Neural cell (in vitro differentiated cells): ENCODE results near the gene CHTF18. TPM values are rescaled to one million over a fixed set of nuclear protein-coding genes. Genes with fewer than 3 reads are reported as not detected.

Experiments
- H2AFZ ChIP-seq: fragments of 200-600, 300-800 bp; sonication (generic), shearing (Covaris generic); 2 replicates; pipeline ENCODE4 v1.6.0; 2014; ENCODE audit warnings: low read depth, mild to moderate bottlenecking, antibody characterized with exemption, low read length, moderate library complexity
- H3F3A ChIP-seq: fragments of 200-600 bp; shearing (Covaris generic); 2 replicates; pipeline ENCODE4 v1.6.1; 2016; ENCODE audit warnings: mild to moderate bottlenecking, moderate library complexity, mixed read lengths, antibody characterized with exemption, low read length; ENCODE audit not compliant: insufficient read depth, poor library complexity, severe bottlenecking
- H3K27ac ChIP-seq: fragments of 200-600, 300-800 bp; sonication (generic), shearing (Covaris generic); 2 replicates; pipeline ENCODE4 v1.5.1; 2014; ENCODE audit warnings: mild to moderate bottlenecking, low read length, moderate library complexity
- H3K27me3 ChIP-seq: fragments of 300-800, 200-600 bp; sonication (generic), shearing (Covaris generic); 2 replicates; pipeline ENCODE4 v1.6.0; 2014; ENCODE audit warnings: mild to moderate bottlenecking, low read depth, low read length, moderate library complexity; ENCODE audit not compliant: insufficient read depth
- H3K36me3 ChIP-seq: fragments of 300-800, 200-600 bp; sonication (generic), shearing (Covaris generic); 2 replicates; pipeline ENCODE4 v1.5.1; 2014; ENCODE audit warnings: mild to moderate bottlenecking, antibody characterized with exemption, low read length, moderate library complexity; ENCODE audit not compliant: insufficient read depth
- H3K4me2 ChIP-seq: fragments of 300-800, 200-600 bp; sonication (generic), shearing (Covaris generic); 2 replicates; pipeline ENCODE4 v1.6.0; 2014; ENCODE audit warnings: mild to moderate bottlenecking, low read length
- H3K4me3 ChIP-seq: fragments of 300-800, 200-600 bp; sonication (generic), shearing (Covaris generic); 2 replicates; pipeline ENCODE4 v1.5.1; 2014; ENCODE audit warnings: mild to moderate bottlenecking, low read length, moderate library complexity
- H3K79me2 ChIP-seq: fragments of 200-600 bp; shearing (Covaris generic); replicated peaks from 2 replicates; pipeline ENCODE4 v1.6.0; 2014; ENCODE audit warnings: mild to moderate bottlenecking, low read length, moderate library complexity; ENCODE audit not compliant: insufficient read depth
- H3K9ac ChIP-seq: fragments of 300-800, 200-600 bp; sonication (generic), shearing (Covaris generic); 2 replicates; pipeline ENCODE4 v1.6.1; 2016; ENCODE audit warnings: mild to moderate bottlenecking, low read length, mixed read lengths
- H3K9me2 ChIP-seq: fragments of 200-600 bp; shearing (Covaris generic); 2 replicates; pipeline ENCODE4 v1.6.1; 2016; ENCODE audit warnings: mild to moderate bottlenecking, low read length, mixed read lengths; ENCODE audit not compliant: insufficient read depth
- H3K9me3 ChIP-seq: fragments of 200-600, 300-800 bp; sonication (generic), shearing (Covaris generic); 2 replicates; pipeline ENCODE4 v1.6.1; 2016; ENCODE audit warnings: mild to moderate bottlenecking, mixed run types, low read length, moderate library complexity, mixed read lengths
- H4K20me1 ChIP-seq: fragments of 200-600 bp; shearing (Covaris generic); 2 replicates; pipeline ENCODE4 v1.6.1; 2016; ENCODE audit warnings: mild to moderate bottlenecking, mixed run types; ENCODE audit not compliant: insufficient read depth
- EP300 ChIP-seq: fragments of 450-650 bp; conservative IDR thresholded peaks from 2 replicates; pipeline ENCODE4 v1.6.1; 2014; ENCODE audit warnings: antibody characterized with exemption, mild to moderate bottlenecking, moderate library complexity; ENCODE audit not compliant: poor library complexity, severe bottlenecking
- EZH2 ChIP-seq: fragments of 200-600, 300-800 bp; shearing (Covaris generic), sonication (generic); IDR thresholded peaks from 2 replicates; pipeline ENCODE4 v1.6.1; 2014; ENCODE audit warnings: antibody characterized with exemption, low read length, borderline replicate concordance, mild to moderate bottlenecking; ENCODE audit not compliant: insufficient read depth, poor library complexity, severe bottlenecking
- MXI1 ChIP-seq: fragments of 450-650 bp; conservative IDR thresholded peaks from 2 replicates; pipeline ENCODE4 v1.6.1; 2014; ENCODE audit warnings: antibody characterized with exemption, mild to moderate bottlenecking; ENCODE audit not compliant: poor library complexity, severe bottlenecking
- POLR2AphosphoS5 ChIP-seq: IDR thresholded peaks from 2 replicates; pipeline ENCODE4 v1.6.1; 2012
- RAD21 ChIP-seq: fragments of 450-650 bp; conservative IDR thresholded peaks from 2 replicates; pipeline ENCODE4 v1.6.1; 2014; ENCODE audit warnings: antibody characterized with exemption, mild to moderate bottlenecking, moderate library complexity
- REST ChIP-seq: IDR thresholded peaks from 2 replicates; pipeline ENCODE4 v1.6.1; 2012; ENCODE audit warnings: borderline replicate concordance
- SMC3 ChIP-seq: fragments of 450-650 bp; conservative IDR thresholded peaks from 2 replicates; pipeline ENCODE4 v1.6.1; 2014; ENCODE audit warnings: antibody characterized with exemption, mild to moderate bottlenecking, moderate library complexity; ENCODE audit not compliant: poor library complexity
- TAF1 ChIP-seq: IDR thresholded peaks from 2 replicates; pipeline ENCODE4 v1.6.1; 2012; ENCODE audit warnings: low read depth
- polyA plus RNA-seq: library from polyadenylated mRNA; depleted of rRNA; stranded (reverse); fragments of >200 nt; gene quantifications from 2 replicates; pipeline ENCODE4 v1.2.3, GENCODE V29; 2014
- TF ChIP-seq, protein P1 (sequence below): fragments of 450-650 bp; IDR thresholded peaks from 2 replicates; pipeline ENCODE4 v1.5.1; 2014; ENCODE audit warnings: antibody characterized with exemption, mild to moderate bottlenecking, moderate library complexity; ENCODE audit not compliant: poor library complexity, severe bottlenecking

Gene CHTF18
- polyA plus RNA-seq, 1 donor from 2014 or later: 31.2 TPM

GRCh38 chr16:764184-764750 is 24.2 kb upstream of the CHTF18 start:
- Histone ChIP-seq H3K9ac (no peak overlapping the region), H3K79me2 (no peaks in the 10 kb centered on the region), H2AFZ (no peak overlapping the region), H3F3A (no peaks in the 10 kb centered on the region), H3K4me3 (no peak overlapping the region), H4K20me1 (no peaks in the 10 kb centered on the region), H3K4me2 (no peak overlapping the region), H3K36me3 (no peaks in the 10 kb centered on the region), H3K9me3 (no peaks in the 10 kb centered on the region), H3K27me3 (no peaks in the 10 kb centered on the region), H3K9me2 (no peaks in the 10 kb centered on the region), H3K27ac (no peak overlapping the region)
- no peak for TF ChIP-seq EP300
- no peak for TF ChIP-seq SMC3
- no peak for TF ChIP-seq EZH2
- TF ChIP-seq, protein P1, sequence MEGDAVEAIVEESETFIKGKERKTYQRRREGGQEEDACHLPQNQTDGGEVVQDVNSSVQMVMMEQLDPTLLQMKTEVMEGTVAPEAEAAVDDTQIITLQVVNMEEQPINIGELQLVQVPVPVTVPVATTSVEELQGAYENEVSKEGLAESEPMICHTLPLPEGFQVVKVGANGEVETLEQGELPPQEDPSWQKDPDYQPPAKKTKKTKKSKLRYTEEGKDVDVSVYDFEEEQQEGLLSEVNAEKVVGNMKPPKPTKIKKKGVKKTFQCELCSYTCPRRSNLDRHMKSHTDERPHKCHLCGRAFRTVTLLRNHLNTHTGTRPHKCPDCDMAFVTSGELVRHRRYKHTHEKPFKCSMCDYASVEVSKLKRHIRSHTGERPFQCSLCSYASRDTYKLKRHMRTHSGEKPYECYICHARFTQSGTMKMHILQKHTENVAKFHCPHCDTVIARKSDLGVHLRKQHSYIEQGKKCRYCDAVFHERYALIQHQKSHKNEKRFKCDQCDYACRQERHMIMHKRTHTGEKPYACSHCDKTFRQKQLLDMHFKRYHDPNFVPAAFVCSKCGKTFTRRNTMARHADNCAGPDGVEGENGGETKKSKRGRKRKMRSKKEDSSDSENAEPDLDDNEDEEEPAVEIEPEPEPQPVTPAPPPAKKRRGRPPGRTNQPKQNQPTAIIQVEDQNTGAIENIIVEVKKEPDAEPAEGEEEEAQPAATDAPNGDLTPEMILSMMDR: no peak
- TF ChIP-seq TAF1: no peak
- no peak for TF ChIP-seq POLR2AphosphoS5
- no peak for TF ChIP-seq MXI1
- no peak for TF ChIP-seq RAD21
- TF ChIP-seq REST: no peak

GRCh38 chr16:764848-765487 is 23.5 kb upstream of the CHTF18 start:
- no peak overlapping the region for H3K4me3 ChIP-seq
- H3K27me3 ChIP-seq: no peaks in the 10 kb centered on the region
- H3K4me2 ChIP-seq: no peak overlapping the region
- no peaks in the 10 kb centered on the region for H3K9me3 ChIP-seq
- H3K9me2 ChIP-seq: no peaks in the 10 kb centered on the region
- H4K20me1 ChIP-seq: no peaks in the 10 kb centered on the region
- H3K79me2 ChIP-seq: no peaks in the 10 kb centered on the region
- no peak overlapping the region for H3K27ac ChIP-seq
- no peak overlapping the region for H2AFZ ChIP-seq
- no peaks in the 10 kb centered on the region for H3F3A ChIP-seq
- no peak overlapping the region for H3K9ac ChIP-seq
- TF ChIP-seq EZH2 (no peak), POLR2AphosphoS5 (no peak), EP300 (no peak), RAD21 (no peak), MXI1 (no peak), TAF1 (no peak), REST (no peak), SMC3 (no peak)
- TF ChIP-seq, protein P1: no peak
- H3K36me3 ChIP-seq: no peaks in the 10 kb centered on the region
